NB4 (cell line): ENCODE data around the gene UGT1A5.

Experiments used
- DNase-seq: peaks from one replicate; pipeline ENCODE4 v3.0.0; 2010; ENCODE audit warnings: low read depth
- H3K4me3 ChIP-seq: one replicate; pipeline ENCODE4 v1.5.1; 2011; ENCODE audit warnings: mild to moderate bottlenecking, low read depth, low read length, moderate library complexity
- CTCF ChIP-seq: IDR thresholded peaks from one replicate; pipeline ENCODE4 v1.5.1; 2012; ENCODE audit warnings: low read depth, low read length
- MYC ChIP-seq: IDR thresholded peaks from 2 replicates; pipeline ENCODE4 v1.6.1; 2011; ENCODE audit warnings: low read depth, low read length
- POLR2A ChIP-seq: IDR thresholded peaks from 2 replicates; pipeline ENCODE4 v1.6.1; 2011; ENCODE audit warnings: mild to moderate bottlenecking; ENCODE audit not compliant: insufficient read length; ENCODE audit errors: extremely low read depth
- TF ChIP-seq, protein P1 (sequence below): IDR thresholded peaks from 2 replicates; pipeline ENCODE4 v1.6.1; 2011; ENCODE audit warnings: low read depth, low read length

UGT1A5 gene

GRCh38 chr2:233690444-233690843 is 22.3 kb upstream of the UGT1A5 start:
- TF ChIP-seq CTCF (no peak), POLR2A (no peak), MYC (no peak)
- TF ChIP-seq, protein P1, sequence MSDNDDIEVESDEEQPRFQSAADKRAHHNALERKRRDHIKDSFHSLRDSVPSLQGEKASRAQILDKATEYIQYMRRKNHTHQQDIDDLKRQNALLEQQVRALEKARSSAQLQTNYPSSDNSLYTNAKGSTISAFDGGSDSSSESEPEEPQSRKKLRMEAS, result no peak
- no peak for DNase-seq
- no peak overlapping the region for H3K4me3 ChIP-seq

GRCh38 chr2:233691443-233692433 is 21.0 kb upstream of the UGT1A5 start:
- H3K4me3 ChIP-seq, result no peak overlapping the region
- TF ChIP-seq POLR2A (no peak), CTCF (no peak), MYC (no peak)
- TF ChIP-seq, protein P1, result no peak
- no peak for DNase-seq

DNA sequence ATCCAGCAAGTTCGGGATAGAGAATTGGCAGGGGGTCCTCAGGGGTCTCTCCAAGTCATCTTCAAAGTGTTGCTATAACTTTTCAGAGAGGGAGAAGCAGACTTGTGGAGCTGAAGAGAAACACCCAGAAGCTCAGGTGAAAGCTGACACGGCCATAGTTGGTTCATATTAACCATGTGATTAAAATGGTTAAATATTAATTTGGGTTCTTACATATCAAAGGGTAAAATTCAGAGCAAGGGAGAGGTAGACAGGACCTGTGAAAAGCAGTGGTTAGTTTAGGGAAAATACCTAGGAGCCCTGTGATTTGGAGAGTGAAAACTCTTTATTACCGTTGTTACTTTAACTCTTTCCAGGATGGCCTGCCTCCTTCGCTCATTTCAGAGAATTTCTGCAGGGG is 20.1 kb upstream of the UGT1A5 start, which contains the start of gene UGT1A6:
TSS of gene UGT1A6 (plus strand) at position 243 of the 400 bp plus-strand sequence. CDS start at position 358, 115 bp downstream.
- no peak within 1 kb of the TSS for H3K4me3 ChIP-seq
- TF ChIP-seq, protein P1, result no peak
- no peak for TF ChIP-seq CTCF
- TF ChIP-seq POLR2A, result no peak
- TF ChIP-seq MYC, result no peak
- DNase-seq, result no peak

GRCh38 chr2:233693963-233694362 is 18.7 kb upstream of the UGT1A5 start:
- DNase-seq, result no peak
- no peak for TF ChIP-seq CTCF
- no peak for TF ChIP-seq MYC
- TF ChIP-seq, protein P1, result no peak
- TF ChIP-seq POLR2A, result no peak
- H3K4me3 ChIP-seq, result no peak overlapping the region

DNA sequence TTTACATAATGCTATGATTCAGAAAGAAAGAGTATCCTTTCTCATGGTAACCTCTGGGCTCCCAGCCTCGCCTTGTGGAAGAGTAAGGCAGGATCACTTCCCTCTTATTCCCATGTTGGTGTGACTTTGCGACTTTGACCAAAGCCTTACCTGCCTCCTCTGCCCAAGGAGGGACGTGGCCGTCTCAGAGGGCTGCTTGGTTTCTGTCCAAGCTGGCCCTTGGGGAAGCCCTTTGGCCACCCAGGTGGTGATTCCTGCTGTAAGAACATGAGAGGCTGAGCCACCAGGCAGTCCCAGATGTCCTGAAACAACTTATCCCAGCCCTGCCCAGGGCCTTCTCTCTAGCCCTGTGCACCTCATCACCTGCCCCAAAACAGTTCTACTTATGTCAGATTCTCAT is 14.0 kb upstream of the UGT1A5 start:
- DNase-seq, result no peak
- TF ChIP-seq POLR2A (no peak), MYC (no peak), CTCF (no peak)
- TF ChIP-seq, protein P1, result no peak
- no peak overlapping the region for H3K4me3 ChIP-seq
